NCI-H1694 treated with DMSO at 0.1 percent for 48 hours (cell line): ENCODE data around the gene GID4.

ENCODE experiments used
- DNase-seq: peaks from one replicate; lab custom pipeline; 2025; lab: John Stamatoyannopoulos, UW

The GID4 gene

DNA sequence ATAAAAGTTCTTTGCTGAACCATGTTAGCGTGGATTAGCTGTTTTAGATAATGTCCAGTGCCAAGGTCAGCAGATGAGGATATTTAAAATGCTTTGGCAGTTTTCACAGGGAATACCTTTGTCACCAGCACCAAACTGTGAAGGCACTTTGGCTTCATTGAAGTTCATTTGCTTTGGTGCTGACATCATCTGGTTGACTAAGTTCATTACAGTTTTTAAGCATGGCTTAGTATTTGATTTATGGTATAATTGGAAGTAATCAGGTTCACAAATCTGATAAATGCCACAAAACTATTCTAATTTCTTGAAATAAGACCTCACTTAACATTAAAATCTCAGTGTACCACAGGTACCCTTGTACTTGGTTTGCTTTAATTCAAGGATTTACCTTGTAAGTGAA is 4.3 kb downstream of the GID4 start:
- DNase-seq: peak; percentile 24

DNA sequence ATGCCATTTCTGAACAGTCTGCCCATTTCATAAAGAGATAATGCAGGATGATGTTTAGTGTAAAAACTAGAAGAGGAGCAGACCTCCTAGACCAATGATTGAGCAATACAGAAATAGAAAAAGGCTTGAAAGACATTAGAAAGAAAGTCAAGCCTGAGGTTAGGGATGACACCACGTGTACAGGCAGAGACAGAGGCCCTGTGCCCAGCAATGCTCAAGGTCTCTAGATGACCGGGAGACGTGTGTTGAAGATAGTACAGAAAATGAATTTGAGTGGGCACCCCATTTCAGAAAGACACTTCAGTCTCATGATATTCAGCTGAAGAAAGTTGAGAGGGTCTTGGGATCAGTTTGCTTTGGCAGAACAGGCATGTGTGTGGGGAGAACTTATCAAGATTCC is 5.4 kb downstream of the GID4 start:
- DNase-seq: no peak

DNA sequence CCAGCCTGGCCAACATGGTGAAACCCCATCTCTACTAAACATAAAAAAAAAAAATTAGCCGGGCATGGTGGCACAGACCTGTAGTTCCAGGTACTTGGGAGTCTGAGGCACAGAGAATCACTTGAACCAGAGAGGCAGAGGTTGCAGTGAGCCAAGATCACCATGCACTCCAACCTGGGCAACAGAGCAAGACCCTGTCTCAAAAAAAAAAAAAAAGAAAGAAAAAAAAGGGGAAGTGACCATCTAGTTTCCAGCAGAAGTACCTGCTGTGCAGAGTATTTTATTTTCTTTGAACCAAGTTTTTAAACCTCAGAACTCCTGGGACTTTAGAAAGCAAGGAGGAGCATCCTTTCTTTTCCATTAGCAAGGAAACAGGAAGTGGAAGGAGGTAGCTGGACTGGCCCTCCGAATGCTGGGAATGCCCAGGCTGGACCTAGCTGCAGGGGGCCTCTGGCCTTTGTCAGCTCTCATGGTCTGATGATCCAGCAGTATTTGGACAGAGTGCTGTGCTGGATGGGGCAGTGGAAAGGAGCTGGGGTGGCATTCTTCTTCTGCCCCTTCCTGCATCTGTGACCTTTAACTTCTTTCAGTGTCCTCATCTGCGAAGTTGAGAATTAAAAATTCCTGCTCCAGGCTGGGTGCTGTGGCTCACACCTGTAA is 6.6 kb downstream of the GID4 start:
- DNase-seq: no peak

DNA sequence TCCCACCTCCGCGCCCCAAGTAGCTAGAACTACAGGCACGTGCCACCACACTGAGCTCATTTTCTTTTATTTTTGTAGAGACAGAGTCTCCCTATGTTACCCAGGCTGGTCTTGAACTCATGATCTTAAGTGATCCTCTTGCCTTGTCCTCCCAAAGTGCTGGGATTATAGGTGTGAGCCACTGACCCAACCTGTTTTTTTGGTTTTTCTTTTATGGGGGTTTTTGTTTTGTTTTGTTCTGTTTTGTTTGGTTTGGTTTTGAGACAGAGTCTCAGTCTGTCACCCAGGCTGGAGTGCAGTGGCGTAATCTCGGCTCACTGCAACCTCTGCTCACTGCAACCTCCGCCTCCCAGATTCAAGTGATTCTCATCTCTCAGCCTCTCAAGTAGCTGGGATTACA is 16.4 kb downstream of the GID4 start:
- no peak for DNase-seq

DNA sequence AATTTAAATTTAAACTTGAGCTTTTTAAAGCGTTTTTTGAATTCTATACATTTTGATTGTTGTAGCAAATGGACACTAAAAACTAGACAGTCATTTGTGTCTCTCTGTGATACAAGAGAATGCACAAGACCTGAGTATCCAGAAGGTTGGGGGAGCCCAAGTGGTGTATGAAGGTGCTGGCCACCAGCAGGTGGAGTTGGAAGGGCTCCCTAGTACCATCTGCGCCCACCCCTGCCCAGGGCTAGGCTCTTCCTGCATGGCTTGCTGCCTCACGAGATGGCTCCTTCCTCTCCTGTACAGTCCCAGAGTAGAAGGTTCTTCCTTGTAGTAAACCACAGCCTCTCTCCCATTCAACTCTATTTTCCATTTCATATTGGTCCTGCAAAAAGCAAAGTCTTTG is 17.0 kb downstream of the GID4 start:
- DNase-seq: no peak

DNA sequence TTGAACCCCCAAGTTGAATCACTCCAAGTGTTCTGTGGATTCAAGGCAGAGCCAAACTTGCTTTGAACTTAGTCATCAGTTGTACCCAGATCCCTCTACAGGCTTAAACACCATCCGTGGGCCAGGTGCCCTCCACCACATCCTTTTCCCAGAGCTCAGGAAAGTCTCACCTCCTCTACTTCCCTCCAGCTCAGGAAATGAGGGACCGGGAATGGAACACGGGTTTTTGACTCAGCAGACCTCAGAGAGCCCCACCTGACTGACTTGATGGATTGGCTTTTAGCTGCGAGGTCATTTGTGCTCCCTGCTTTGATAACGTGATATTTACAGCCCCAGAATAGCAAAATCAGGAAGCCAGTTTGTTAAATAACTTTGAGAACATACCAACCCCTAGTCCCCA is 20.1 kb downstream of the GID4 start:
- DNase-seq: no peak

DNA sequence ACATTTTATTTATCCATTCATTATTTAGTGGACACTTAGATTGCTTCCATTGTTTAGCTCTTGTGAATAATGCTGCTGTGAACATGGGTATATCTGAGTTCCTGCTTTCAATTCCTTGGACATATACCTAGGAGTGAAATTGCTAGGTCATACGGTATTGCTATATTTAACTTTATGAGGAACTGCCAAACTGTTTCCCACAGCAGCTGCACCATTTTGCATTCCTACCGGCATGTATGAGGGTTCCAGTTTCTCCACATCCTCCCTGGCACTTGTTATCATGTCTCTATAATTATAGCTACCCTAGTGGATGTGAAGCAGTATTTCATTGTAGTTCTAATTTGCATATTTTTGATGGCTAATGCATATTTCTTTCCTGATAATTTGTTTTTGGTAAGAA is 24.8 kb downstream of the GID4 start:
- no peak for DNase-seq

DNA sequence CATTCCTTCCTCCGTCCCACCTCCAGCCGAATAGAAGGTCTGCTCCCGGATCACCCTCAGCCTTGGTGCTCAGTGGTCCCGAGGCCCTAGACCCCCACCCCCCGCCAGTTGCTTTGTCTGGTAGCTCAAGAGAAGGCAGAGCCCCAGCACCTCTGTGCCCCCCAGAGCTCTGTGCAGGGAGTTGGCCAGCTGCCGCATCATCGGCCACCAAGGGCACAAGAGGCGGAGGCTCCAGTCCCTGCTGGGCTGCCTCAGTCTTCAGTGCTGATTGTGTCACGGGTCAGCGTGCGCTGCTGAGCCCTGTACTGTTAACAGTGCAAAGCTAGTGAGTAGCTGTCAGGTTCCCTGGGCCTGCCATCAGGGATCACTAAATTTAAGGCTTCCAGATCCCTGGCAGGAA is 26.3 kb downstream of the GID4 start:
- no peak for DNase-seq

DNA sequence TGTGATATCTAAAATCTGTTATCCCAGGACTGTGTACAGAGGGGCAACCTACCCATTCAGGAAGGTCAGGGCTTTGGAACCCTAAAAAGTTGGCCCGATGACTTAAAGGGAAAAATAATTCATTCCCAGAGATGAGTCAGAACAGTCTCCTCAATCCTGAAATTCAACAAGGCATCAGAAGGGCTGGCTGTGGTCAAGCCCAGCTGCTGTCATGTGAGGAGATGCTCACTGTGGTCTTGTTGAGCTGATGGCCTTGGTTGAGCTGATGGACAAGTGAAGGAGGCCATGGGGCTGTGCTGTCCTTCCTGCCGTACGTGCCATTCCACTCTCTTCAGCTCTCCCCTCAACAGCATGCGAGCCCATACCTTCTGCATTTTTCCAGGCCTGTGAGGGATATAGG is 27.7 kb downstream of the GID4 start:
- DNase-seq: no peak

DNA sequence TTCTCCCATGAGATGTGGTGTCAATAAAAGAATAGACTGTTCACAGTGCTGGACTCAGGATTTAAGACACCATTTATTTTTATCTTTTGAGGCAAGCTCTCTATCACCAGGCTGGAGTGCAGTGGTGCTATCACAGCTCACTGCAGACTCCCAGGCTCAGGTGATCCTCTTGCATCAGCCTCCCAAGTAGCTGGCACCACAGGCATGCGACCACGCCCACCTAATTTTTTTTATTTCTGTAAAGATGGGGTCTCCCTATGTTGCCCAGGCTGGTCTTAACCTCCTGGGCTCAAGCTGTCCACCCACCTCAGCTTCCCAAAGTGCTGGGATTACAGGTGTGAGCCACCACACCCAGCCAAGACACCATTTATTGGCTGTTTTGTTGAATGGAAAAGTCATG is 29.9 kb downstream of the GID4 start:
- DNase-seq: no peak

DNA sequence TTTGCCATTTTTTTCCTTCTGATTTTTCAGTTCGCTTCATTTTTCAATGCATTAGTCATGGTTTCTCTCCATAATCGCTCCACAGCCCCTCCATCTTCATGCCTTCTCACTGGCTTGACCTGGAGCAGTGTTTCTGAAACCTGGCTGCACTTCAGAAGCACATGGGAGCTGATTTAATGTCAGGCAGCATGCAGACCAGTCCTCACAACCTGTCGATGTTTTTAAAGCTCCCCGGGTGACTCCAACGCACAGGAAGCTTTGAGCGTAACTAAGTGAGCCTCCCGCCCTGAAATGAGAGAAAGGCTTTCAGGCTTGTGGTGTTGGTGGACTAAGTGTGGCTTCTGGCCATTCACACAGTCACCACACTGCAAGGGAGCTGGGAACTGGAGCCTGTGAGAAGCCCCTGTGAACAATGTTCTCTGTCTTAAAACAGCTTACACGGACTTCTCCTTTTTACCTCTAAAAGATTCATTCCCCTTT is 31.7 kb downstream of the GID4 start:
- peak; percentile 88 for DNase-seq

DNA sequence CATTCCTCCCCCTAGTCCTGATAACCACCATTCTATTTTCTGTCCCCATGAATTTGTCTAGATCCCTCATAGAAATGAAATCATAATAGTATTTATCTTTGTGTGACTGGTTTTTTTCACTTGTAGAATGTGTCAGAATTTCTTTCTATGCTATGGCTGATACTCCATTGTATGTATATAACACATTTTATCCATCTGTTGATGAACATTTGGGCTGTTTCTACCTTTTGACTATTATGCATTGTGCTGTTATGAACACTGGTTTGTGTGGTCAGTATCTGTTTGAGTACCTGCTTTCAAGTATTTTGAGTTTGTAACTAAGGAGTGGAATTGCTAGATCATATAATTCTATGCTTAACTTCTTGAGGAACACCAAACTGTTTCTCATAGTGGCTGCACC is 32.5 kb downstream of the GID4 start:
- DNase-seq: no peak

DNA sequence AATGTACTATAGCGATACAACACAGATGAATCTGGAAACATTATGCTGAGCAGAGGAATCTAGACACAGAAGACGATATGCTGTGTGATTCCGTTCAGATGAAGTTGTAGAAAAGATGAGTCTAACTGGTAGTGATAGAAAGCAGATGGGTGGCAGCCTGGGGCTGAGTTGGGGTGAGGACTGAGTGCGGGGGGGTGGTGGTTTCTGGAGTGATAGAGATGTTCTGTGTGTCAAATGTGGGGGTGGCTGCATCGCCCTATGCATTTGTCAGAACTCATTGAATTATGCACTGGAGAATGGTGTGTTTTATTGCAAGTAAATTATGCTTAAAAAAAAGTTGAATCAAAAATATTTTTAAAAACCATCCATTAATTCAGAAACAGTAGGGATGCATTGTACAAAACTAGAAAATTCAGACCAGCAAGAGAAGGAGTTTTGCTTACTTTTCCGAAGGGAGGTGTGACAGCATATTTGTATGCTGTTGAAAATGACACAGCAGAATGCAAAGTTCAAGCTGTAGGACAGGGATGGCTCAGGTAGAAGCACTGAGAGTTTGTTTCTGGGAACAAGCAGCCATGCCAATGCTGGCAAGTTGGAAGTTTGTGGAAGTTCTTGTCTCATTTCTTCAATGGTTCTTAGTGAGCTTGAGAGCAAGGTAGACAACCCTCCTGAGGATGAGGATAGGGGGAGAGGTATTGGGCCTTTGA is 35.5 kb downstream of the GID4 start:
- no peak for DNase-seq

DNA sequence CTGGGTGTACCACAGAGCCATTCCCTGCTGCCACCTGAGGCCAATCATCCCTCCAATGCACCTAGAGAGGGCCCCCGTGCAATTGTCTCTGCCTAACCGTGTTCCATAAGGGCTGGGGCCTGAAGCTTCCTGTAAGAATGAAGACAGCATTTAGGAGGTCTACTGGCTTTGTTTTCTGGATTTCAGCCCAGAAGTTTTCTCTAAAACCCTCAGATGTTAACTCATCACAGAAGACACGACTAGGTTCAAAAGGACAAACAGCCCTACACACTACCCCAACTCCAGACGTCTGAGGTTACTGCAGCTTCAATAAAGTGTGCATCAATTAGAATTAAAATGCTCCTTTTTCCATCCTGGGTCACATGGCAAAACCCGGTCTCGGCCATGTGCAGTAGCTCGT is 37.7 kb downstream of the GID4 start:
- no peak for DNase-seq

DNA sequence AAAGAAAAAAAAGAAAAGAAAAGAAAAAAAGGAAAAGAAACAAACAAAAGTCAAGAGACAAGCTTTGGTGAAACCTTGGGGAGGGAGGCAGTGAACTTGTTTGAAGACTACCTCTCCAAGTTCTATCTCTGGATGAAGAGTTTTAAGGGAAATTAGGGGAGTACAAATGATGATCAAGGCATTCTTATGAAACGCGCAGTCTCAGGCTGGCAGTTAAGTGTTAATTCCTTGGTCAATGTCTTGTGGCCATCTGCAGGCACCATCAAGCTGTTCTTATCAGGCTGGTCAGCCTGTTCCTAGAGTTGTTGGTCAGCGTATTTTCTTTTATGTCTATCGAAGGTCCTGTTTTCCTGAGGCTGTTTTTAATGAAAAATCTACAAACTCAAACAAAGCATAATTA is 40.3 kb downstream of the GID4 start:
- no peak for DNase-seq

DNA sequence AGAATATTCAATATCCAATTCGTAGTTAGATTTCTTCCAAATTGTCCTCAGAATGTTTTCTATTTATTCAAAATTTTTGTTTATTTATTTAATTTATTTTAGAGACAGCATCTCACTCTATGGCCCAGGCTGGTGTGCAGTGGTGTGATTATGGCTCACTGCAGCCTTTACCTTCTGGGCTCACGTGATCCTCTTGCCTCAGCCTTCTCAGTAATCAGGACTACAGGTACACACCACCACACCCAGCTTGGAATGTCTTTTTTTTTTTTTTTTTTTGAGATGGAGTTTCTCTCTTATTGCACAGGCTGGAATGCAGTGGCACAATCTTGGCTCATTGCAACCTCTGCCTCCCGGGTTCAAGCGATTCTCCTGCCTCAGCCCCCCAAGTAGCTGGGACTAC is 45.0 kb downstream of the GID4 start:
- no peak for DNase-seq

DNA sequence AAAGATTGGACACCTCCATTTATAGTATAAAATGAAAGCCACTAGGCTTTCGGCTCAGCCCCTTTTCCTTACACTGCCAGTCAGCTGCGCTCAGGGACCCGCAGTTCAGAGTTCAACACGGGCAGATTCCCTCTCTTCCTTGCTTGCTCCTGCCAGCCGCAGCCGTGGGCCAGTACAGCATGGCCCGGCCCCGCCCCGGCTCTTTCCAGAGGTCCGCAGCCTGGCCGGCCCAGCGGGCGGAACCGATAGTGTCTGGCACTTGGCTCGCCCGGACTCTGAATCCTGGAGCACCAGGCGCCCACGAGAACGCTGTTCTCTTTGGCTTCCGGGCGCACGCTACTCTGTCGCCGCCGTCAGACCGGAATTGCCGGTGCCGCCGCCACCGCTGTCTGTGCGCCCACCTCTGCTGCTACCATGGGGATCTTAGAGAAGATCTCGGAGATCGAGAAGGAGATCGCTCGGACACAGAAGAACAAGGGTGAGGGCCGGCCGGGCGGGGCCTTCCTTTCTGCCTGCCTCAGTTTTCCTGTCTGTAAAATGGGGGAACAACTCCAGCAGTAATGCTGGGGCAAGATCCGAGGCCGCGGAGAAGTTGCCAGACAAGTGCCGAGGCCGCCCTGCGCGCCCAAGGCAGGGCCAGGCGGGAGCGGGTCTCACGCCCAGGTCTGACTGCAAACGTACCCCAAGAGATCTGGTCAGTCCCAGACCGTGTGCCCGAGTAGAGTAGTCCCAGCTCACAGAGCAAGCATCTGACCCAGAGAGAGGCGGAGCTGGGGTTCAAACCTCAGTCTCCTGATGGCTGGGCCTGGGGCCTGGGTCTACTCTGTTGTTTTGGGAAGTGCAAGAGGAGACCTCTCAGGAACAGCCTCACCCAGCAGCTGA is 48.6 kb downstream of the GID4 start, which contains the start of gene DRG2:
Gene DRG2 (plus strand): TSS at position 339 of the 882 bp plus-strand sequence. CDS start 76 bp downstream, at position 415.
- peak; percentile 78 for DNase-seq

DNA sequence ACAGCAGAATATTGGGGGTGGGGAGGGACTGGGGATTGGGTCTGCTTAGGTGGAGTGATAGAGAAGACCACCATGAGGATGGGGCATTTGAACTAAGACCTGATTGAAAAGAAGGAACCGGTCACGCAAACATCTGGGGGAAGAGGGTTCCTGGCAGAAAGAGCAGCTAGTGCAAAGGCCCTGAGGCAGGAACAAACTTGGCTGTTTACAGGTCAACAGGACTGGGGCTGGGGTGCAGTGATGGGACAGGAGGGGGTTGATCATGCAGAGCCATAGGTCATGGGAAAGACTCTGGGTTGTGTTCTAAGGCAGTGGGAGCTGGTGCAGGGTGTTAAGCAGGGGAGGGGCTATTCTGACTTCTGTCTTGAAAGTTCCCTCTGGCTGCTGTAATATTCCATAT is 50.4 kb downstream of the GID4 start:
- DNase-seq: no peak

DNA sequence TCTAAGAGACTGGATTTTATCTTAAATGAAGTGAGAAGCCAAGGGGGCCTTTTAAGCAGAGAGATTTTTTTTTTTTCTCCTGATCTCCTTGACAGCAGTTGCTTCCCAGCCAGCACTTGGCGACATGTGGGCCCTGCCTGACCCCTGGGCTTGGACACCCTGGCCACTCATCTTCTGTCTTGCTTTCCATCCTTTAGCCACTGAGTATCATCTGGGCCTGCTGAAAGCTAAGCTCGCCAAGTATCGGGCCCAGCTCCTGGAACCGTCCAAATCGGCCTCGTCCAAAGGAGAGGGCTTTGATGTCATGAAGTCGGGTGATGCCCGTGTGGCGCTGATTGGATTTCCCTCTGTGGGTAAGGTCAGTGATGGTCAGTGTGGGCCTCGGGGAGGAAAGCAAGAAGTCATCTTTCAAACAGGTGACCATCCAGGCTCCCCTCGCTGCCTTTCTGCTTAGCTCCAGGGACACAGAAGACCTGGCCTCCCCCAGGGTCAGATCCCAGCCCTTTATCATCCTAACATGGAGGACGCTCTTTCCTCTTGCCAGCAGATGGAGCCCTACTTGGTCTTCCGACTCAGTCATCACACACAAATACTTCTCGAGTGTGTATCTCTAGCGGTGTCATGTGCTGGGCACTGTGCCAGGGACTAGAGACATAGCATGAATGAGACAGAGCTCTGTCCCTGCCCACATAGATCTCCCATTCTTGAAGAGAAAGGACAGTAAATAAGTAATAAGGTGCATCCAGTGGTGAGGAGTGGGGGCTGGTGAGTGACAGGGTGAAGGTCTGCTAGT is 54.6 kb downstream of the GID4 start:
- peak; percentile 56 for DNase-seq

DNA sequence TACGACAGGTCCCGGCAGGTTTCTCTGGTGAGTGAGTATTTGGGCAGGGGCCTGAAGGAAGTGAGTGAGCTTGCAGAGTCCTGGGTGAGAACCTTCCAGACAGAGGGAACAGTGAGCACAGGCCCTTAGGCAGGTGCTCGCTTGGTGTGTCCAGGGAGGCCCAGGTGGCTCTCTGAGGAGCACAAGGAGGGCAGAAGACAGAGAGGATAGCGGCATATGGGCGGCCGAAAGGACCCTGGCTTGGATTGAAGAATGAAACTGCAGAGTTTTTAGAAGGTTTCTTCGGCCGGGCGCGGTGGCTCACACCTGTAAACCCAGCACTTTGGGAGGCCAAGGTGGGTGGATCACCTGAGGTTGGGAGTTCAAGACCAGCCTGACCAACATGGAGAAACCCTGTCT is 55.2 kb downstream of the GID4 start:
- no peak for DNase-seq

DNA sequence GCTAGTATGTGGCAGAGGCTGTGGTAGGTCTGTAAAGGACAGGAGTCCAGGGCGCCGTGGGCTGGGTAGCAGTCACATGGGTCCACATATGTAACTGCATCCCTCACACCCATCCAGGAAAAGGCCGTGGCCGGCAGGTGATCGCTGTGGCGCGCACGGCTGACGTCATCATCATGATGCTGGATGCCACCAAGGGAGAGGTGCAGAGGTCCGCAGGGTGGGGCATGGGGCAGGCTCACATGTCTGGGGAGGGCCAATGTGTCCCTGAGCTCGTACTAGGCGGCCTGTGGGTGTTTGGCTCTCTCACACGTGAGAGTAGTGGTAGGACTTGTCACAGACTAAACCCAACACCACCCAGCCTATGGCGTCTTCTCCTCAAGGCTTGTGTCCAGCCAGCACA is 60.3 kb downstream of the GID4 start:
- DNase-seq: no peak

DNA sequence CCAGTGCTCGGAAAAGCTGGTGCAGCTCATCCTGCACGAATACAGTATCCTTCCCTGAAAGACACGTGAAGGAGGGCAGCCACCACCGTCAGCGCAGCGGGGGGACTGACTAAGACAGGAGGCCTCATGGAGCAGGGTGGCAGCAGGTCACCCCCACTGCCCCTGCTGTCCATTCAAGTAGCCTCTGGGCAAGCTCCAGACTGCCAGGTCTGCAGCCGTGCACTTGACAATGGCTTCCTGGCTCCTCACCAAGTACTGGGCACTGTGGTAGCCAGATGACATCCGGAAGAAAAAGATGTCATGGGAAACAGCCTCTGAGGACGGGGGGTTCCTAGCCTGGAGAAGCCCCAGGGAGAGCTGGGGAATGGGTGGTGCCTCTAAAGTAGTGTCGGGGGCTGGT is 61.4 kb downstream of the GID4 start:
- DNase-seq: no peak
